Measurements from ENCODE around the gene KDM1A. TPM values are rescaled to one million over a fixed set of nuclear protein-coding genes. Genes with fewer than 3 reads are reported as not detected.

Gene KDM1A
- total RNA-seq, 1 donor from 2014 or later = 332 TPM

DNA sequence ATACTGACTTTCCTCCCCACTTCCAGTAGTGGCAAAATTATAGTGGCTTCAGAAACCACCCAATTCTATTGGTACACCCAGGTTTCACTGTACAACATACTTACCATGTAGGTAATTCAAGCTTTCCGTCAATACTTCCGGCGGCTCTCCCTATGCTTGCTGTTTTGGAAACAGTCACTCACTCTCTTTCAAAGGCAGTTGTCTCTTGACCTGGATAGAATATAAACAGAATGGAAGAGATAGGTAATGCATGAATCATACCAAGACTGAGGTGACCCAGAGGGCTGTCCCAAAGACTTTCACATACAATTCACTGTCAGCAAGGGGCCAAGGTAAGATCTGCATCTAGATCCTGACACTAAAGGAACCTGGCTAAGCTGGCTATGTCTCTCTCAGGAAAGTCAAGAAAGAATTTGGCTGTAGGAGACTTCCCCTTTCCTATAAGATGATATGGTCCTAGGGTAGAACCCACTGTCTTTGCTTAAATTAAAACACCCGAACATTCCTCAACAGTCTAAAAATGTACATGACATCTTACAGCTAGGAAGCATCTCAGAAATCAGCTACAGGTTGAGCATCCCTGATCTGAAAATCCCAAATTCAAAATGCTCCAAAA lies 89.8 kb downstream of the KDM1A start:
- no peak overlapping the region for H3K4me3 Mint-ChIP-seq
- H3K27ac Mint-ChIP-seq = no peak overlapping the region
- no peak for DNase-seq (ENCODE audit: low spot score)
- Histone ChIP-seq H3K4me3 (no peak overlapping the region), H3K4me2 (no peak overlapping the region), H3F3A (ENCODE audit: low read depth) (peaks cover 6% of the 10 kb centered on the region), H3K27me3 (no peaks in the 10 kb centered on the region), H3K9ac (no peak overlapping the region), H4K20me1 (ENCODE audit: low read depth) (peaks cover 80% of the 10 kb centered on the region), H3K4me1 (peaks cover 12% of the 10 kb centered on the region), H2AFZ (replicated peaks) (no peak overlapping the region), H3K36me3 (no peaks in the 10 kb centered on the region), H3K9me3 (ENCODE audit: low read depth) (no peaks in the 10 kb centered on the region), H3K27ac (no peak overlapping the region), H3K79me2 (ENCODE audit: low read depth) (peaks cover 80% of the 10 kb centered on the region)
- peaks cover 13% of the 10 kb centered on the region for H3K4me1 Mint-ChIP-seq
- TF ChIP-seq EZH2 (IDR thresholded peaks at IDR 0.05) (no peak), EZH2phosphoT487 (IDR thresholded peaks at IDR 0.05) (no peak)
- TF ChIP-seq, protein P1, sequence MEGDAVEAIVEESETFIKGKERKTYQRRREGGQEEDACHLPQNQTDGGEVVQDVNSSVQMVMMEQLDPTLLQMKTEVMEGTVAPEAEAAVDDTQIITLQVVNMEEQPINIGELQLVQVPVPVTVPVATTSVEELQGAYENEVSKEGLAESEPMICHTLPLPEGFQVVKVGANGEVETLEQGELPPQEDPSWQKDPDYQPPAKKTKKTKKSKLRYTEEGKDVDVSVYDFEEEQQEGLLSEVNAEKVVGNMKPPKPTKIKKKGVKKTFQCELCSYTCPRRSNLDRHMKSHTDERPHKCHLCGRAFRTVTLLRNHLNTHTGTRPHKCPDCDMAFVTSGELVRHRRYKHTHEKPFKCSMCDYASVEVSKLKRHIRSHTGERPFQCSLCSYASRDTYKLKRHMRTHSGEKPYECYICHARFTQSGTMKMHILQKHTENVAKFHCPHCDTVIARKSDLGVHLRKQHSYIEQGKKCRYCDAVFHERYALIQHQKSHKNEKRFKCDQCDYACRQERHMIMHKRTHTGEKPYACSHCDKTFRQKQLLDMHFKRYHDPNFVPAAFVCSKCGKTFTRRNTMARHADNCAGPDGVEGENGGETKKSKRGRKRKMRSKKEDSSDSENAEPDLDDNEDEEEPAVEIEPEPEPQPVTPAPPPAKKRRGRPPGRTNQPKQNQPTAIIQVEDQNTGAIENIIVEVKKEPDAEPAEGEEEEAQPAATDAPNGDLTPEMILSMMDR (IDR thresholded peaks at IDR 0.05) = no peak
- H3K36me3 Mint-ChIP-seq = peaks cover 10% of the 10 kb centered on the region
- no peaks in the 10 kb centered on the region for H3K27me3 Mint-ChIP-seq (ENCODE audit: insufficient read depth, low read depth)
- no peaks in the 10 kb centered on the region for H3K9me3 Mint-ChIP-seq

DNA sequence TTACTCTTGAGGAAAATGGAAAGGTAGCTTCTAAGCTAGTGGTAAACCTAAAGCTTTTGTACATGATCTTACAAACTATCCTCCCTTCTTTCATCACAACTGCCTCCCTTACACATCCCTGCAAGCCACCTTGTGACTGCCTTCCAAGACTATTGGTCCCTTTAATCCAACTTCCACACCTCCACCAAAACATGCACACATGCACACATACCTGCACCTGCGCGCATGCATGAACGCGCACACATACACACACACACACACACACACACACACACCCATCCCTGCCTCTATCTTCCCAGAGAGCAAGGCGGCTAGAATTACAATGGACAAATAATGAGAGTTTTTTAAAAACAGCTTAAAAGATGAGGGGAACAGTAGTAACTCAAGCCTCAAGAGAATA lies 91.1 kb downstream of the KDM1A start:
- TF ChIP-seq EZH2phosphoT487 (IDR thresholded peaks at IDR 0.05) (no peak), EZH2 (IDR thresholded peaks at IDR 0.05) (no peak)
- Mint-ChIP-seq H3K27me3 (ENCODE audit: insufficient read depth, low read depth) (no peaks in the 10 kb centered on the region), H3K36me3 (peaks cover 8% of the 10 kb centered on the region), H3K27ac (no peak overlapping the region), H3K4me1 (peaks cover 24% of the 10 kb centered on the region), H3K4me3 (no peak overlapping the region), H3K9me3 (no peaks in the 10 kb centered on the region)
- DNase-seq (ENCODE audit: low spot score) = no peak
- Histone ChIP-seq H3F3A (ENCODE audit: low read depth) (peaks cover 10% of the 10 kb centered on the region), H3K4me3 (no peak overlapping the region), H3K27ac (no peak overlapping the region), H3K9me3 (ENCODE audit: low read depth) (no peaks in the 10 kb centered on the region), H3K27me3 (no peaks in the 10 kb centered on the region), H4K20me1 (ENCODE audit: low read depth) (peaks cover 88% of the 10 kb centered on the region), H3K36me3 (no peaks in the 10 kb centered on the region), H3K4me1 (peaks cover 25% of the 10 kb centered on the region), H3K79me2 (ENCODE audit: low read depth) (peaks cover 83% of the 10 kb centered on the region), H3K9ac (no peak overlapping the region), H2AFZ (replicated peaks) (no peak overlapping the region), H3K4me2 (no peak overlapping the region)

DNA sequence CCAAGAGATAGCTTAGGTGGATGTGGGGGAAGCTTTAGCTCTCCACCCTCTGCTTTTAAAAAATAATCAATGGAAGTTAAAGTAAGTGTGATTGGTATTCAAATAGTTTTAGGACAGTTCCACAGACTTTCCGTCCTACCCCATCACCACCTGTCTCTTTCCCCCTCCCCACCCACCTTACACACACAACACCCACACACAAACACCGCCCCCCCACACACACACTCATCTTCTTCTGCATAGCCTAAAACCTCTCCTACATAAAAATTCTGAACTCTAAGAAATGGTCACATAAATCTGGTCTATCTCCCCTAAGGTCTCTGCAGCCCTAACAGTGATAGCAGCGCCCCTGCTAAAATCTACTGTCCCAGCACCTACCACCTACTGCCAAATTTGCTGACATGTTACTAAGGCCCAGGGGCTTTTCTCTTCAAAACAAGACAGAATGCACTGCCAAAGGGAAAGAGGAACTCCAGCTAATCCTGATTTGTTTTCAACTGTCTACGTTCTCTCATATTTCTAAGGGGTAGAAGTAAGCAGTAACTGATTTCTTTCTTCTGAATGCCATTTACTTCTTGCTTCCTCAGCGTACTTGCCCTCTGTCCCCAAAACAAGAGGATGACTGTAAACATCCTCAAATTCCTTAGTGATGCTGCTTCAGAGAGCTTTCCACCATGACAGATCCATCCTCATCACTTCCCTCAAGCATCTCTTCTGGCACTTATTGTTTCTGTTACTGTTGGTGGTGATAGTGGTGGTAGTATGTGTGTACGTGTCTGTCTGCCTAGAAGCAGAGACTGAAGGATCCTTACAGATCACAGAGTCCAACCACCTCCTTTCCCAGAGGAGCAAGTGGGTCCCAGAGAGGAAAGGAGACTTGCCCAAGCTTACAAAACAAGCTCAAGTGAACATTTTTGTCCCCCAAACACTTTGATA lies 92.6 kb downstream of the KDM1A start:
- Histone ChIP-seq H3F3A (ENCODE audit: low read depth) (peaks cover 4% of the 10 kb centered on the region), H3K4me2 (no peak overlapping the region), H3K79me2 (ENCODE audit: low read depth) (peaks cover 90% of the 10 kb centered on the region), H3K9ac (no peak overlapping the region), H2AFZ (replicated peaks) (no peak overlapping the region), H3K9me3 (ENCODE audit: low read depth) (no peaks in the 10 kb centered on the region), H3K4me3 (no peak overlapping the region), H3K4me1 (peaks cover 25% of the 10 kb centered on the region), H3K36me3 (no peaks in the 10 kb centered on the region), H3K27me3 (no peaks in the 10 kb centered on the region), H3K27ac (no peak overlapping the region), H4K20me1 (ENCODE audit: low read depth) (peaks cover 93% of the 10 kb centered on the region)
- Mint-ChIP-seq H3K9me3 (no peaks in the 10 kb centered on the region), H3K4me3 (no peak overlapping the region), H3K27me3 (ENCODE audit: insufficient read depth, low read depth) (no peaks in the 10 kb centered on the region), H3K27ac (peak overlapping the region; percentile 14), H3K4me1 (peaks cover 30% of the 10 kb centered on the region), H3K36me3 (peaks cover 5% of the 10 kb centered on the region)
- DNase-seq (ENCODE audit: low spot score) = no peak
- TF ChIP-seq, protein P1 (IDR thresholded peaks at IDR 0.05) = no peak
- TF ChIP-seq EZH2phosphoT487 (IDR thresholded peaks at IDR 0.05) = no peak
- TF ChIP-seq EZH2 (IDR thresholded peaks at IDR 0.05) = no peak

Data from neural progenitor cell (in vitro differentiated cells).